Measurements from ENCODE around the gene QRFP. TPM values are rescaled to one million over a fixed set of nuclear protein-coding genes. Genes with fewer than 3 reads are reported as not detected.

QRFP gene, protein sequence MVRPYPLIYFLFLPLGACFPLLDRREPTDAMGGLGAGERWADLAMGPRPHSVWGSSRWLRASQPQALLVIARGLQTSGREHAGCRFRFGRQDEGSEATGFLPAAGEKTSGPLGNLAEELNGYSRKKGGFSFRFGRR
- not detected for total RNA-seq
- polyA plus RNA-seq (ENCODE audit: insufficient read depth in 1 of 8, insufficient read length in 8 of 8, low replicate concordance in 1 of 8) = under 1 TPM; 0.27 to 0.66 (median 0.47) TPM
- long read RNA-seq, donor 1 = 0 reads
- long read RNA-seq, donor 2 = 0 reads
- long read RNA-seq, donor 3 = 0 reads
- long read RNA-seq, donor 4 = 0 reads
- long read RNA-seq, donor 5 = 0 reads
- long read RNA-seq, donor 6 = 0 reads
- long read RNA-seq, donor 7 = 0 reads
- long read RNA-seq, donor 8 = 0 reads
- long read RNA-seq, donor 9 = 0 reads
- long read RNA-seq, donor 10 = 0 reads
- long read RNA-seq, donor 11 = 0 reads

DNA sequence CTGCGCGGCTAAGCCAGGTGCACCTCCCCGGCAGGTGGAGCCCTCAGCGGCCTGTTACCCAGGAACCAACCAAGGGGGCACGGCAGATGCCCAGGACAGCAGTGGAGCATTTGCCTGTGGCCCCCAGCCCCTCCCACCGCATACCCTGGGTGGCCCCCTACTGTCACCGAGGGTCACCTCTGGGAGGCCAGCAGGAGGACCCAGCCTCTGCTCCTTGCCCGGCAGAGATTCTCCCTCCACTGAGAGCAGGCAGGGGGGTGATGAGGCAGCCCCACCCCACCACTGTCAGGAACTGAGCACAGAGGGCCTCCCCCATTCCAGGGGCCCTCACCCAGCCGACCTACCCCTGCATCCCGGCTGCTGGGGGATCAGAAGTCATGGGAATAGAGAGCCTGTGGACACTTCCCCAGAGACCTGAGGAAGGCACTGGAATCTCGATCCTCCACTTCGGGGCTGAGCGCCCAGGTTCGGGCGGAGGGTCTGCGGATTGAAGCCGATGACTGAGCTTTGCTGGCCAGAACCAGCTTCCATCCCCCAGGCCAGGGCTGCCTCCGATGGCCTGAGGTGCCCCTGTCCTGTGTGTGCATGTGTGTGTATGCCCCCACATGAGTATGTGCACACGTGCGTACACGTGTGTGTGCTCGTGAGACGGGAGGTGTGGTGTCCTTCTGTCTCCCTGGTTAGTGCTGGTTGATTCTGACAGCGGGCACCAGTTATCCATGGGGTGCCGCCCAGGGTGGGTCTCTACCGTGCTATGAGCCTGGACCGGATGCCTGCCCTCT lies at the start of gene QRFP:
Gene QRFP, minus strand, starts transcription at position 580 of the 782 bp plus-strand sequence. CDS start 2,974 bp downstream, outside the sequence.
- Histone ChIP-seq H3K36me3 (ENCODE audit: control insufficient read depth, insufficient read depth, low read length) (peaks cover 32% of the 10 kb centered on the region), H3K27me3 (ENCODE audit: control insufficient read depth, insufficient read depth, low read length) (peaks cover 24% of the 10 kb centered on the region), H3K27ac (ENCODE audit: low read length) (no peak within 1 kb of the TSS), H3K4me3 (ENCODE audit: low read length) (no peak within 1 kb of the TSS), H3K9me3 (replicated peaks; ENCODE audit: control insufficient read depth, low read depth, low read length) (no peaks in the 10 kb centered on the region), H3K4me1 (ENCODE audit: control insufficient read depth, insufficient read depth, low read length) (peaks cover 32% of the 10 kb centered on the region)
- DNase-seq = no peak
- WGBS (ENCODE audit: insufficient coverage) = 65% methylated on average over 26 of the region's 27 CpGs

DNA sequence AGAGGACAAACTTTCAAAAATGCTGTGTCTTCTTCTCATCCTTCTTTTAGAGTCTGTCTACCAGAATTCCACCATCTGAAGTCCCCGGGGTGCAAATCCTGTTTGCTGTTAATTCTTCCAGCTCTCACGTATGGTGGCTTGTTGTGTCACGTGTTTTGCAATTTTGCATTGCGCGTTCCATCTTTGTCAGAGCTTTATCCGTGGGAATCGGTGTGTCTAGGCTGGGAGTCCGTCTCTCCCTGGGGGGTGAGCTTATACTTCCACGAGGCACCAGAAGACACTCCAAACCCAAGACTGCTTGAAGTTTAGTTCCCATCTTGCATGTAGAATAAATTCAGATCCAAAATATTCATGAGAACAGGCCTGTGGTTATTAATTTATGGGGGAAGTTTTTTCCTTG lies 48.6 kb upstream of the QRFP start:
- no peak overlapping the region for H3K27ac ChIP-seq (ENCODE audit: low read length)
- H3K36me3 ChIP-seq (ENCODE audit: control insufficient read depth, insufficient read depth, low read length) = no peaks in the 10 kb centered on the region
- no peak overlapping the region for H3K4me3 ChIP-seq (ENCODE audit: low read length)
- WGBS (ENCODE audit: insufficient coverage) = 71% methylated on average over 3 of the region's 9 CpGs
- DNase-seq = no peak
- H3K27me3 ChIP-seq (ENCODE audit: control insufficient read depth, insufficient read depth, low read length) = peaks cover 70% of the 10 kb centered on the region
- peaks cover 3% of the 10 kb centered on the region for H3K4me1 ChIP-seq (ENCODE audit: control insufficient read depth, insufficient read depth, low read length)
- H3K9me3 ChIP-seq (replicated peaks; ENCODE audit: control insufficient read depth, low read depth, low read length) = no peaks in the 10 kb centered on the region

DNA sequence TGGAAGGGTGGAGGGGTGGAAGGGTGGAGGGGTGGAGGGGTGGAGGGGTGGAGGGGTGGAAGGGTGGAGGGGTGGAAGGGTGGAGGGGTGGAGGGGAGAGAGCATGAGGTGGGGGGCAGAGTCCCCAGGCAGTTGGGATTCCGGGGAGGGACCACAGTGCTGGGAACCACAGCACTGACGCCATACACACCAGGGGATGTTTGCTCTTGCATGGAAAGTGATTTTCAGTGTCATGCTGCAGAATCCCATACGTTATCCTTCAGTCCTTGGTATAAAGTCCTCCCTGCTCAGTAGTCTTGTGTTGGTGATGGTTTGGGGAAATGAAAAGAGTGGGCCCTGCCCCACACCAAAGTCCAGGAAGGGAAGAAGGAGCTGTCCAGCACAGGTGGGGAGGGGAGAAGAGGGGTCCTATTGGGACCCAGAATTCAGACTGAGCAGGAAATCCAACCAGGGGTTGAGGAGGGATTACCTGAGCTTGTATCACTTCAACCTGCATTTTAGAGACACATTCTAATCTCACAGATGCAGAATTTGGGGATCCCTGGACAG lies 48.0 kb upstream of the QRFP start:
- no peaks in the 10 kb centered on the region for H3K36me3 ChIP-seq (ENCODE audit: control insufficient read depth, insufficient read depth, low read length)
- 17% methylated on average over 1 of the region's 3 CpGs for WGBS (ENCODE audit: insufficient coverage)
- no peak overlapping the region for H3K27ac ChIP-seq (ENCODE audit: low read length)
- DNase-seq = no peak
- no peak overlapping the region for H3K4me3 ChIP-seq (ENCODE audit: low read length)
- H3K27me3 ChIP-seq (ENCODE audit: control insufficient read depth, insufficient read depth, low read length) = peaks cover 72% of the 10 kb centered on the region
- peaks cover 3% of the 10 kb centered on the region for H3K4me1 ChIP-seq (ENCODE audit: control insufficient read depth, insufficient read depth, low read length)
- H3K9me3 ChIP-seq (replicated peaks; ENCODE audit: control insufficient read depth, low read depth, low read length) = no peaks in the 10 kb centered on the region

DNA sequence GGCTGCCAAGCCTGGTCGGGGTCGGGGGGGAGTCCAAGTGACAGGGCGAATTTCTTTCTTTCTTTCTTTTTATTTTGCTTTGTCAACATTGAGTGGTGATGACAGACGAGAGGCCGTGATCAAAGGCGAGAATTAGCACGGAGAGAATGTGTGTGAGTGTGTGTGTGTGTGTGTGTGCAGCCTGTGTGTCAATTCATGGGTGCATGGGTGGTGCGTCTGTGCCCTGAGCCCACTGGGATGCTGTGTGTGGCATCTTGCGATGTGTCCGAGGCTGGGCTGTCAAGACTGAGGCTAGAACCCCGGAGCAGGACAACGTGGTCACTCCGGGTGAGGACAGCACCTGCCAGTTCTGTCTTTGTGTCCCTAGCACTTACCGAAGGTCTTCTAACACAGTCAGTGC lies 47.2 kb upstream of the QRFP start:
- H3K27me3 ChIP-seq (ENCODE audit: control insufficient read depth, insufficient read depth, low read length) = peaks cover 71% of the 10 kb centered on the region
- no peak overlapping the region for H3K27ac ChIP-seq (ENCODE audit: low read length)
- no peak overlapping the region for H3K4me3 ChIP-seq (ENCODE audit: low read length)
- DNase-seq = no peak
- no peaks in the 10 kb centered on the region for H3K9me3 ChIP-seq (replicated peaks; ENCODE audit: control insufficient read depth, low read depth, low read length)
- no peaks in the 10 kb centered on the region for H3K36me3 ChIP-seq (ENCODE audit: control insufficient read depth, insufficient read depth, low read length)
- 61% methylated on average over 11 of the region's 14 CpGs for WGBS (ENCODE audit: insufficient coverage)
- H3K4me1 ChIP-seq (ENCODE audit: control insufficient read depth, insufficient read depth, low read length) = peaks cover 3% of the 10 kb centered on the region

DNA sequence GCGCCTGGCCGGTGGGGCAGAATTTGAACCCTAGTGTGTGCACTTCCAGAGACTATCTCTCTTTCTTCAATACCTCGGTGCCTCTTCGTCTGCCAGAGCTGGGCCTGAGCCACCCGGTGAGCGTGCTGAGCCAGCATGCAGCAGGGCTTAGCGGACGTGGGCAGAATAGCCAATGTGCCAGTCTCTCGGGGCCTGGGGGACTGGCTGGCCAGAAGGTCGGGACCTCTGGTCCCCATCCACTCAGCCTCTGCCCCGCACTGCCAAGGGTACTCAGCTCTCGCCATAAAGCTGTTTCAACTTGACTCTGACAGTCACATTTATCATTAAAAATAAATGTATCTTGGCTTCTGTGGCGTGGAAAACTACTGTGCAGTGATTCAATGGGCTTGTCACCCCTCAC lies 46.6 kb upstream of the QRFP start:
- 66% methylated on average over 9 of the region's 13 CpGs for WGBS (ENCODE audit: insufficient coverage)
- Histone ChIP-seq H3K27ac (ENCODE audit: low read length) (no peak overlapping the region), H3K4me1 (ENCODE audit: control insufficient read depth, insufficient read depth, low read length) (peaks cover 4% of the 10 kb centered on the region), H3K36me3 (ENCODE audit: control insufficient read depth, insufficient read depth, low read length) (no peaks in the 10 kb centered on the region), H3K4me3 (ENCODE audit: low read length) (no peak overlapping the region), H3K9me3 (replicated peaks; ENCODE audit: control insufficient read depth, low read depth, low read length) (no peaks in the 10 kb centered on the region), H3K27me3 (ENCODE audit: control insufficient read depth, insufficient read depth, low read length) (peaks cover 71% of the 10 kb centered on the region)
- DNase-seq = no peak

DNA sequence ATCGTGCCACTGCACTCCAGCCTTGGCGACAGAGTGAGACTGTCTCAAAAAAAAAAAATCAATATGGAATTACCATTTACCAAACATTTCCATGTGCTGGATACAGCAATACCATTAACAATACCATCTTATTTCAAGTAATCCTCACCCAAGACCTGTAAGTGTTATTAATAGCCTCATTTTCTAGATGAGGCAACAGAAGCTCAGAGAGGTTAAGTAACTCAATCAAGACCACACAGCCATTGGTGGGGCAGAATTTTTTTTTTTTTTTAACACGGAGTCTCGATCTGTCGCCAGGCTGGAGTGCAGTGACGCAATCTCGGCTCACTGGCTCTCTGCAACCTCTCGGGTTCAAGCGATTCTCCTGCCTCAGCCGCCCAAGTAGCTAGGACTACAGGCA lies 46.1 kb upstream of the QRFP start:
- H3K4me1 ChIP-seq (ENCODE audit: control insufficient read depth, insufficient read depth, low read length) = peaks cover 9% of the 10 kb centered on the region
- peaks cover 71% of the 10 kb centered on the region for H3K27me3 ChIP-seq (ENCODE audit: control insufficient read depth, insufficient read depth, low read length)
- H3K36me3 ChIP-seq (ENCODE audit: control insufficient read depth, insufficient read depth, low read length) = no peaks in the 10 kb centered on the region
- H3K9me3 ChIP-seq (replicated peaks; ENCODE audit: control insufficient read depth, low read depth, low read length) = no peaks in the 10 kb centered on the region
- H3K4me3 ChIP-seq (ENCODE audit: low read length) = no peak overlapping the region
- 85% methylated on average over 8 of the region's 10 CpGs for WGBS (ENCODE audit: insufficient coverage)
- H3K27ac ChIP-seq (ENCODE audit: low read length) = no peak overlapping the region
- no peak for DNase-seq

DNA sequence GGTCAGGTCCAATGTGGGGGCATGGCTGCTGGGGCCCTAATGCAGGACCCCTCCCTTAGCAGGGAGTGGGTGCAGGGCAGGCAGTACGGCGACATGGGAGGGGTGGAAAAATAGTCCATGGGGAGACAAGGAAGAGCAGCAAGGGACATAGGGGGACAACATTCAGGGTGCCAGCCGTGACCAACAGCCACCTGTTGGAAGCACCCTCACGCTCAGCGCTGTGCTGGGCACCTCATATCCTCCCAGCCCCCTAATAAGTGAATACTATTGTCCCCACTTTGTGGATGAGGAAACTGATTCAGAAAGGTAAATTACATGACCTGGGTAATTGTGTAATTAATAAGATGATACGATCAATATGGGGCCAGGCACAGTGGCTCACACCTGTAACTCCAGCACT lies 45.5 kb upstream of the QRFP start:
- no peaks in the 10 kb centered on the region for H3K9me3 ChIP-seq (replicated peaks; ENCODE audit: control insufficient read depth, low read depth, low read length)
- WGBS (ENCODE audit: insufficient coverage) = 100% methylated on average over 1 of the region's 6 CpGs

DNA sequence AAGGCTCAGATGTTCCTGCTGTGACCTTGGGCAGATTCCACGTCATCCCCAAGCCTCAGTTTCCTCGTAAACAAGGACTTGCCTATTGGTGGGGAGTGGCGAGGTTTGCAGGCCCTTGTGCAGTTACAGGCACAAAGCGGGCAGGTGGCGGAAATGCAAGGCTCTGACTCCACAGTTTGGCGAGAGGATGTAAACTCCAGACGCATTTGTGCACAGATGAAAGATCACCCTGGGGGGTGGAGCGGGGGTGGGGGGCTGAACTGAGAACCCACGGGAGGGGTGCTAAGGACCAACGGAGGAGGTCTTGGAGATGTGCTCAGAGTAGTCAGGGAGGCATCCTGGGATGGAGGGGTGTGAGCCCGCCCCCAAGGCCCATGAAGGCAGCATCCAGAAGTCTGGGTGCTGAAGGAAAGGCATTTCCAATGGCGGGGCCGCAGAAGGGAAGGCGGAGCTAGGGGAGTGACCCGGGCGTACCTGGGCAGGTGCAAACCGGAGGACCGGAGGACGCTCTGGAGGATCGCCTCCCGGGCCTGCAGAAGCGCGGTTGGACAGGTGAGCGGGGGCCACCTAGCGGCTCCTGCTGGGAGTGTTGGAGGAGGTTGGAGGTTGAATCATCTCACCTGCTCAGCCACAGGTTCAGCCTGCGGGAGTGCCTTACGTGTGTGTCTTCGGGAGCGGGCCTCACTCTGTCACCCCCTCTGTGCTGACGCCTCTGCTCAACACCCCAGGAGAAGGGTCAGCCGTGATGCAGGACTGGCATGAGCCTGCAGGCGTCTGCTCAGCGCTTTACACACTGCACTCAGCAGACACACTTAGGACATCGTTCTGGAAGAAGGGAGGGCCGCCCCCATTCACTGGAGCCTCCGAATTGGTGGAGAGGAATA lies 44.3 kb upstream of the QRFP start:
- Histone ChIP-seq H3K36me3 (ENCODE audit: control insufficient read depth, insufficient read depth, low read length) (no peaks in the 10 kb centered on the region), H3K4me1 (ENCODE audit: control insufficient read depth, insufficient read depth, low read length) (peaks cover 17% of the 10 kb centered on the region), H3K9me3 (replicated peaks; ENCODE audit: control insufficient read depth, low read depth, low read length) (no peaks in the 10 kb centered on the region), H3K27me3 (ENCODE audit: control insufficient read depth, insufficient read depth, low read length) (peaks cover 81% of the 10 kb centered on the region), H3K4me3 (ENCODE audit: low read length) (no peak overlapping the region), H3K27ac (ENCODE audit: low read length) (no peak overlapping the region)
- peak; percentile 42 for DNase-seq
- 4% methylated on average over 24 of the region's 36 CpGs for WGBS (ENCODE audit: insufficient coverage)

More for the DNA sequence above, 45.5 kb upstream of the QRFP start:
- H3K27ac ChIP-seq (ENCODE audit: low read length) = no peak overlapping the region
- H3K4me3 ChIP-seq (ENCODE audit: low read length) = no peak overlapping the region
- peaks cover 73% of the 10 kb centered on the region for H3K27me3 ChIP-seq (ENCODE audit: control insufficient read depth, insufficient read depth, low read length)
- DNase-seq = no peak
- H3K36me3 ChIP-seq (ENCODE audit: control insufficient read depth, insufficient read depth, low read length) = no peaks in the 10 kb centered on the region
- peaks cover 9% of the 10 kb centered on the region for H3K4me1 ChIP-seq (ENCODE audit: control insufficient read depth, insufficient read depth, low read length)

DNA sequence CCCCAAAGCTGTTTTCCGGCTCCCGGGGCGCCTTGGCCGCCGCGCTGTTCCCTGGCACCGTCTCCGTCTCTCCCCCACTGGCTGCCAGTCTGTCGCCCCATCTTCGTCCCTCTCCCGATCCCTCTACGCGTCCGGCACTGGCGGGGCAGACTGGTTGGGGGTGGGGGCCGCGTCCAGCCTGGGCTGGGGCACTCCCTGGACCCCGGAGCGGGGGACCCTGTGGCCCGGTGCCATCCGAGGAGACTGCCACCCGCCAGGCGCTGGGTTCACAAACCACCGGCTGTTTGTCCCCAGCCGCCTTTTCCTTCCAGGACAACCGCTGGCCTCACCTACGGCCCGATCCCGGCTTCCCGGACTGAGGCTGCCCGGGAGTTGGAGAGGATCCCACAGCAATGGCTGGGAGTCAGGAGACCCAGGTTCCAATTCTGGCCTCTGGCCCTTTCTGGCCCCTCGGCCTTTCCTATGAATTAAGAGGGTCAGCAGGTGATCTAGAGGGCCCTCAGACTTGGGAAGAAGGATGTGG lies 43.5 kb upstream of the QRFP start:
- Histone ChIP-seq H3K9me3 (replicated peaks; ENCODE audit: control insufficient read depth, low read depth, low read length) (no peaks in the 10 kb centered on the region), H3K4me1 (ENCODE audit: control insufficient read depth, insufficient read depth, low read length) (peaks cover 21% of the 10 kb centered on the region), H3K27ac (ENCODE audit: low read length) (no peak overlapping the region), H3K36me3 (ENCODE audit: control insufficient read depth, insufficient read depth, low read length) (no peaks in the 10 kb centered on the region), H3K4me3 (ENCODE audit: low read length) (no peak overlapping the region), H3K27me3 (ENCODE audit: control insufficient read depth, insufficient read depth, low read length) (peaks cover 88% of the 10 kb centered on the region)
- WGBS (ENCODE audit: insufficient coverage) = 4% methylated on average over 32 of the region's 32 CpGs
- no peak for DNase-seq
